Measurements from ENCODE around the gene GBA3.

GBA3 gene

DNA sequence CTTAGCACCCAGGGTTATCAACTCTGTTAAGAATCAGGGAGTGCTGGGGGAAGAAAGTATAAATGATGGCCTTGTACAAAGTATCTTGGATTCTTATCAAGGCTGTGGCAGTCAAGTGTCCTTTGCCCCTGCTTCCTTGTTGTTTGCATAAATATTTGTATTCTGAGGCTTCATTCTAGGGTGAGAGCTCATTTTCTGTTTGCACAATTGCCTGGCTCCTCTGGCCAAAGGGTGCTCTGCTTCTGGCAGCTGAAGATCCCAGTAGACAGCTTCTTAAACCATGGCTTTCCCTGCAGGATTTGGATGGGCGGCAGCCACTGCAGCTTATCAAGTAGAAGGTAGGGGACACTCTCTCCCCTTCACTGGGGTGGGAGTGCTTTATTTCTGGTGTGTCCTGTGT is at the start of gene GBA3:
TSS of gene GBA3 (plus strand) at position 202 of the 400 bp plus-strand sequence.
- in situ Hi-C loops (cut with MboI; ENCODE audit: low sequenced_read_pairs, unreplicated experiment): loop anchor here (10.0 to 25.0 kb wide), 2 partner anchors 278 to 905 kb away; no protein-coding TSS in a partner anchor
- TF ChIP-seq, protein P1, sequence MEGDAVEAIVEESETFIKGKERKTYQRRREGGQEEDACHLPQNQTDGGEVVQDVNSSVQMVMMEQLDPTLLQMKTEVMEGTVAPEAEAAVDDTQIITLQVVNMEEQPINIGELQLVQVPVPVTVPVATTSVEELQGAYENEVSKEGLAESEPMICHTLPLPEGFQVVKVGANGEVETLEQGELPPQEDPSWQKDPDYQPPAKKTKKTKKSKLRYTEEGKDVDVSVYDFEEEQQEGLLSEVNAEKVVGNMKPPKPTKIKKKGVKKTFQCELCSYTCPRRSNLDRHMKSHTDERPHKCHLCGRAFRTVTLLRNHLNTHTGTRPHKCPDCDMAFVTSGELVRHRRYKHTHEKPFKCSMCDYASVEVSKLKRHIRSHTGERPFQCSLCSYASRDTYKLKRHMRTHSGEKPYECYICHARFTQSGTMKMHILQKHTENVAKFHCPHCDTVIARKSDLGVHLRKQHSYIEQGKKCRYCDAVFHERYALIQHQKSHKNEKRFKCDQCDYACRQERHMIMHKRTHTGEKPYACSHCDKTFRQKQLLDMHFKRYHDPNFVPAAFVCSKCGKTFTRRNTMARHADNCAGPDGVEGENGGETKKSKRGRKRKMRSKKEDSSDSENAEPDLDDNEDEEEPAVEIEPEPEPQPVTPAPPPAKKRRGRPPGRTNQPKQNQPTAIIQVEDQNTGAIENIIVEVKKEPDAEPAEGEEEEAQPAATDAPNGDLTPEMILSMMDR (IDR thresholded peaks at IDR 0.05; ENCODE audit: borderline replicate concordance, control extremely low read depth, extremely low read depth, insufficient read depth, missing control alignments): no peak
- DNase-seq (ENCODE audit: low spot score): no peak

DNA sequence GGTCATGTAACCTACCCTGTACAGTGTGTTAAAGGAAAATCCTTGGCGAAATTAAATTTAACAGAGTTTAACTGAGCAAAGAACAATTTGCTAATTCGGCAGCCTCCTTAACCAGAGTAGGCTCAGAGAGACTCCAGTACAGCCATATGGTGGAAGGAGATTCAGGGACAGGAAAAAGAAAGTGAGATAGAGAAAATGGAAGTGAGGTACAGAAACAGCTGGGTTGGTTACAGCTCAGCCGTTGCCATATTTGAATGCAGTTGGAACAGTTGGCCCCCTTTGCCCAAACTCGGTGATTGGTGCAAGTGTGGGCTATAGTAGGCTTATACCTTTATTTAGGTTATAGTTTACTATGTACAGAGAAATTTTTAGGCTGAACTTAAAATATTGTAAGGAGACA is 48.8 kb upstream of the GBA3 start:
- in situ Hi-C loops (cut with MboI; ENCODE audit: low sequenced_read_pairs, unreplicated experiment): no loop called here
- TF ChIP-seq, protein P1 (IDR thresholded peaks at IDR 0.05; ENCODE audit: borderline replicate concordance, control extremely low read depth, extremely low read depth, insufficient read depth, missing control alignments): no peak

DNA sequence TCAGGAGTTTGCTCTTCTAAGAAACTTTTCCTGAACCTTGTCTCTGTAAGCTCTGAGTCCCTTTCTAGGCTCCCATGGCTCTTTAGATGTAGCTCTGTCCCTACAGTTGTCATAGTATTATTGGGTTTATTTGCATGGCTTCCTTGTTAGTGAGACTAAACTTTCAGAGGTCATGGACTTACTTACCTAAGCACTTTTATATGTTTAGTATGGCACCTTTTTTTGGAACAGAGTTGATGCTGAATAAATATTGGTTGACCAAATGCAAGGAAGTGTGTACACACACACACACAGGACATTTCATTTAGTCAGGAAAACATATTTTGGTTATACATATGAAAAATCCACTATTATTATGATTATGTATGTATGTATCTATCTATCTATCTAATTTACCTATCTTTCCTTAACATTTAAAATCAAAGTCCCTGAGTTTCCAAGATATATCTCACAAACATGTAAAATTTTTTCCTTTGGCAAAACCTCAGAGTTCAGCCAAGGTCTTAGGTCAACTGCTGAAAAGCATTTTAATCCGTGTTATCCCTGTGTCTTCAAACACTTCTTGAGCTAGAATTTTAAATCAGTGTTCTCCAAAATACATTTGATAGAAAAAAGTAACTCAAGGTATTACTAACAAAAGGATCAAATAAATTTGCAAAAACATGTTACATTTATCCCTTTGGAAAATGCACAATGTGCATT is 47.1 kb upstream of the GBA3 start:
- TF ChIP-seq, protein P1 (IDR thresholded peaks at IDR 0.05; ENCODE audit: borderline replicate concordance, control extremely low read depth, extremely low read depth, insufficient read depth, missing control alignments): no peak
- DNase-seq (ENCODE audit: low spot score): no peak
- in situ Hi-C loops (cut with MboI; ENCODE audit: low sequenced_read_pairs, unreplicated experiment): no loop called here

More for the DNA sequence above, 48.8 kb upstream of the GBA3 start:
- DNase-seq (ENCODE audit: low spot score): no peak

DNA sequence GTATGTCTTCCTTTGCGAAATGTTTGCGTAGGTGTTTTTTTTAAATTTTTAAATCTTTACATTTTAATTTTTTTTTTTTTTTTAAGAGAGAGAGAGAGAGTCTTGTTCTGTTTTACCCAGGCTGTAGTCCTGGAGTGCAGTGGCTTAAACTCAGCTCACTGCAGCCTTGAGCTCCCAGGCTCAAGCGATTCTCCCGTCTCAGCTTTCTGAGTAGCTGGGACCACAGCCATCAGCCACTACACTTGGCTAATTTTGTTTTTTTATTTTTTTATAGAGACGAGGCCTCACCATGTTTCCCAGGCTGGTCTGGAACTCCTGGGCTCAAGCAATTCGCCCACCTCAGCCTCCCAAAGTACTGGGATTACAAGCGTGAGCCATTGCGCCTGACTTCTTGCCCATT is 43.7 kb upstream of the GBA3 start:
- TF ChIP-seq, protein P1 (IDR thresholded peaks at IDR 0.05; ENCODE audit: borderline replicate concordance, control extremely low read depth, extremely low read depth, insufficient read depth, missing control alignments): no peak
- DNase-seq (ENCODE audit: low spot score): no peak
- in situ Hi-C loops (cut with MboI; ENCODE audit: low sequenced_read_pairs, unreplicated experiment): no loop called here

DNA sequence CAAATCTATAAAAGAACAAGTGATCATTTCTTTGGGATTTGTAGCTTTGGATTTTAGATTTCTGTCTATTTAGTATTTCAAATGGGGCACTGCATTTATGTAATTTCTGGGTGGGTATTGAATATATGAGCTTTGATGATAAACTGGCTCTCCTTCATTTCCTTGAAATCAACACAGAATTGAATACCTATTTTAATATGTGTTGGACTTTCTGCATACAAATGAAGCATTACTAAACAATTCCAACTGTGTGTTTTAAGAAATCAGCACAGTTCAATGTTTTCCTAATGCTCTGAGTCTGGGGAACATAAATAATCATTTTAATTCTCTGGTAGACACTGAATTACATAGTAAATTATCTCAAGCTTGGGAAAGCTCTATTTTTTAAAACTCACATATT is 42.0 kb upstream of the GBA3 start:
- DNase-seq (ENCODE audit: low spot score): no peak
- in situ Hi-C loops (cut with MboI; ENCODE audit: low sequenced_read_pairs, unreplicated experiment): no loop called here
- TF ChIP-seq, protein P1 (IDR thresholded peaks at IDR 0.05; ENCODE audit: borderline replicate concordance, control extremely low read depth, extremely low read depth, insufficient read depth, missing control alignments): no peak

DNA sequence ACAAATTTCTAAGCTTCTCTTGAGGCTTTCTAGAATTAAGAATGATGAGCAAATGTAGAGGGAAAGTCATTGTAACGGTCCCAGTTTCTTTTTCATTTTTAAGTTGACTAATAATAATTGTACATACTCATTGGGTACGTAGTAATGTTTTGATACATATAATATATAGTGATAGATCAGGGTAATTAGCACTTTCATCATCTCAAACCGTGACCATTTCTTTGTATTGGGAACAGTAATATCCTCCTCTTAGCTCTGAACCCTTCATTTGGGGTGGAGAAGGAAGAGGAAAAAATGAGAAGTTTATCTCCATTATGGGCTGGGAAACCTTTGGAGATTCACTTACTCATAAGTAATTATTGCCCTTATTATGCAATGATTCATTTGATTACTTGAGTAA is 39.0 kb upstream of the GBA3 start:
- in situ Hi-C loops (cut with MboI; ENCODE audit: low sequenced_read_pairs, unreplicated experiment): no loop called here
- TF ChIP-seq, protein P1 (IDR thresholded peaks at IDR 0.05; ENCODE audit: borderline replicate concordance, control extremely low read depth, extremely low read depth, insufficient read depth, missing control alignments): no peak
- DNase-seq (ENCODE audit: low spot score): no peak
